NCI-H446 treated with DMSO at 0.1 percent for 48 hours (cell line): Measurements from ENCODE around the gene LPP.

Experiments
- DNase-seq: peaks from one replicate; lab custom pipeline; 2025; lab: John Stamatoyannopoulos, UW

Gene LPP

DNA sequence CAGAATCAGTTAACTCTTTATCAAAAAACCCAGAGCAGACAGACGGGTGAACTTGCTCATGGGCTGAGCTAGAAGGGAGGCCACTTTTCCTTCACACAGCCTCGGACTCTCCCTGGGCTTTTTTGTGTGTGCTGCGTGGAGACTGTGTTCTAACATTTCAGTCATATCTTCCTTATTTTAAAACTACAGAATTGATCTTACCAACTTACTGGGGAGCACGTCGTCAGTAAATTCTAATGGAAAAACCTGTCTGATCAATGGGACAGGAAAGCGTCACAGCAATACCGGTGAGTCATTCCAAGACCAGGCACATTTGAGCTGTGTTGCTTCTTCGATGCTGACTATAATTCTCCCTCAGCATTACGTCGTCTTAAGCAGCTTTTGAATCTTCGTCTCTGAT, 145.1 kb downstream of the LPP start:
- DNase-seq = no peak

DNA sequence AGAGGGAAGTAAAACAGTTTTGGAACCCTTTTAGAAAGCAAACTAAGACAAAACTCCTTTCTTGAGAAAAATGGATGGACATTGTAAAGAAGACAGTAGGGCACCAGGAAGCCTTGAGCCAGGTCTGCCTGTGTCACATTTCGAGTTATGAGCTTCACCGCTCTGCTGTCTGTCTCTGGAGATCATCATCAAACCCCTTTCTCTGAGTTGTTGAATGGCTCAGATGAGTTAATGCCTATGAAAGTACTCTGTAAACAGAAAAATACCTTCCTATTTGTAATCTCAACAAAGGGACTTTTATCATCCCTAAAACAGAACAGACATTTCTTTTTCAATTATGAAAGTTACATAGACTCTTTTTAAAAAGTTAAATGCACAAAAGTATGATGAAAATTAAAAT, 145.8 kb downstream of the LPP start:
- no peak for DNase-seq

DNA sequence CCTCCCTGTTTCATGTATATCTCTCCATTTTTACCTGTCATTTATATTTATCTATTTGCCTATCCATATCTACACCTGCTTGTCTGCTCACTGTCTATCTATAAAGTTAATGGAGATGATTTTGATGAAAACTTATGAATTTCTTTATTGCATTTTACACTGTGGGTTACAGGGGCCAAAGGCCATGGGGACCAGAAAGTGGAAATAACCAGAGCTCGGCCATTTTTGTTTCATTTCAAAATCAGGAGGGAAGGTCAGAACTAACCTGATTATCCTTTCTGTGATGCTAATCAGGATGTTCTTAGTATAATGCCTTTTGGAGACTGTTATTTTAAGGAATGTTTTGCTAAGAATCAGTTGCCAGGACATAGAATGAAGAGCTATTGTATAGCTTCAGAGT, 147.2 kb downstream of the LPP start:
- DNase-seq = no peak

DNA sequence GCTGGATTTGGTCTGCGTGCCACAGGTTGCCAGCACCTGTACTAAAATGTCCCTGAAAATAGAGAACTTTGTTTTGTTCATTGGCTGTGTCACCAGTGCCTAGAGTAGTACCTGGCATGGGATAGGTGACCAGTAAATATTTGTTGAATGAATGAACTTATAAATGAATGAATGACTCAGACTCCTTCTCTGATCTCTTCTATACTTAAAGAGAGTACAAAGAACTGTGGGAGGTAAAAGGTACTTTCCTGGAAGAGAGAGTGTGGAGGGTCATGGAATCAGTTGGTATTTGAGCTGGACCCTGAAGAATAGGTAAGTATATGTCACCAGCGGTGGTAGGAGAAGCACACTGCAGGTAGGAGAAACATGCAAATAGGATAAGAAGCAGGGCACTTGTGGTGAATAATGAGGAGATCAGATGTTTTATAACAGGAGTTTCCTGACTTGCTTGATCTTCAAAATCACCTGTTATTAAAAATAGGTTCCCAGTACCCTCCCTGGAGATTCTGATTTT, 149.4 kb downstream of the LPP start:
- no peak for DNase-seq

DNA sequence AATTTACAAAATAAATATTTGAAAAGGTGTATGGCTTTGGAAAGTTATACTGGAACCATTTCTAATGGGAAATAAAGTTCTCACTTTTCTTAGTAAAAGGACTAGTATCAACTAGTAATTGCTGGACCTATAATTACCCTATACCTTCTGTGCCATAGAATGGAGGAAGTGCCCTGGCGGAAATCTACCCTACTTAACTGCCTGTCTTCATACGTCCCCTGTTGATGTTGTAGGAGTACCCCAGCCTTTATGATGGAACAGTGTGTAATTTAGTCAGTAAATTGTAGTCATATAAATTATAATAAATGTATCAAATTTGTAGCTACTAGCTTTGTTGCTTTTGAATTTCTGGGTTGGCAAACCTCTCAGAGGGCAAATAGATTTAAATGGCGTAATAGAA, 149.9 kb downstream of the LPP start:
- DNase-seq = no peak

DNA sequence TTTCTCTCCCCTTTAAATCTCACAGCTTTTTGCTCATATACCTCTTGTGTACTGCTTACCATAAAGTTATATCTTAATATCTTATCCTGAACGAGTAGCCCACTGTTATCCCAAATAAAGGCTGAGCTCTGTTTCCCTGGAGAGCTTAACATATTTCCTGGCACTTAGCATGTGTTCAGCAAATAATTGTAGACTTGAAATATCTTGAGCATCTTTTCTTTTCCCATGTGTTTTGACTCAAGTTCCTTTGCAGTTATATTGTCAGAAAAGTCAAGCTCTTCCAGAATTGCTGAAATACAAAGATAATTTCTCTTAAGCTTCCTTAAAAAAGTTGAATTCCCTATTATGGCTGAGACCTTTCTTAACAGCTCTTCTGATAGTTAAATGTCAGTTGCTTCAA, 150.5 kb downstream of the LPP start:
- DNase-seq = no peak

DNA sequence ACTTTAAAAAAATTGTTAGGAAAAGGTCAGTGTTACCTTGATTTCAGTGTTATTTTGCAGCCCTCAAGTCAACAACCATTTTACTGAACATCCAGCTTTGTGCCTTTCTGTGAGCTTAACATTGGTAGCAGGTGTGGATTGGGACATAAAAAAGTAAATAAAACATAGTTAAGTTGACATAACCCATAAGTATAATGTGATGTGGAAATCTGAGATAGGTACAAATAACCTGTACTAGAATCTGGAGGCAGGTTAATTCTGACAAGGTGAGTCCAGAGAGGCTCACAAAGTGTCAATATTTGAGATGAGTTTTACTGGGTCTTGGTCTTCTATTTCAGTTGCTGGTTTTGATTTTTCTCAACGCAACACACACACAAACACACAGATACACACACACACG, 151.3 kb downstream of the LPP start:
- DNase-seq = no peak

DNA sequence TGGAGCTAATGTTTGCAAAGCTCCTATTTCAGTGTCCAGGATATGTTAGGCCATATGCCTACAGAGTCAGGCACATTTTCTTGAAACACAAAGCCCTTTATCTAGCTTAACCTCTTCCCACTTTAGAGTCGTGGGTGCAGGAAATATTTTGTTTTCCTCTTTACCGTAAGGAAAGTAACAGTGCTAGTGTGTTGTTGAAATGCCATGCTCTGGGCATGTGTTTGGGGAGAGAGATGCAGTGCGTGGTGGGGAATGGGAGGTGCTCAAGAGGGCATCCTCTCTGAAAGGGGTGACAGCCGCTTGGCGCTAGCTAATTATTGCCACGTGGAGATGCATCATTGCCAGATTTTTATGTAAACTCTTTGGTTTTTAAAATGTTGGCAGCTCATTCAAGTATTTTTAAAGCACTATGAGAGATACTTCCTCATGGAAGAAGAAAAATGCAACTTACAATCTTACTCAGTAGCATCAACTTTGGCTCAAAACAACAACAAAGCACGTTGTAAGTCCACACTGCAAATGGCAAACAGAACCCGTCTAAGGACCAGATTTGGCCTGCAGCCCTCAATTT, 152.6 kb downstream of the LPP start:
- DNase-seq = no peak

DNA sequence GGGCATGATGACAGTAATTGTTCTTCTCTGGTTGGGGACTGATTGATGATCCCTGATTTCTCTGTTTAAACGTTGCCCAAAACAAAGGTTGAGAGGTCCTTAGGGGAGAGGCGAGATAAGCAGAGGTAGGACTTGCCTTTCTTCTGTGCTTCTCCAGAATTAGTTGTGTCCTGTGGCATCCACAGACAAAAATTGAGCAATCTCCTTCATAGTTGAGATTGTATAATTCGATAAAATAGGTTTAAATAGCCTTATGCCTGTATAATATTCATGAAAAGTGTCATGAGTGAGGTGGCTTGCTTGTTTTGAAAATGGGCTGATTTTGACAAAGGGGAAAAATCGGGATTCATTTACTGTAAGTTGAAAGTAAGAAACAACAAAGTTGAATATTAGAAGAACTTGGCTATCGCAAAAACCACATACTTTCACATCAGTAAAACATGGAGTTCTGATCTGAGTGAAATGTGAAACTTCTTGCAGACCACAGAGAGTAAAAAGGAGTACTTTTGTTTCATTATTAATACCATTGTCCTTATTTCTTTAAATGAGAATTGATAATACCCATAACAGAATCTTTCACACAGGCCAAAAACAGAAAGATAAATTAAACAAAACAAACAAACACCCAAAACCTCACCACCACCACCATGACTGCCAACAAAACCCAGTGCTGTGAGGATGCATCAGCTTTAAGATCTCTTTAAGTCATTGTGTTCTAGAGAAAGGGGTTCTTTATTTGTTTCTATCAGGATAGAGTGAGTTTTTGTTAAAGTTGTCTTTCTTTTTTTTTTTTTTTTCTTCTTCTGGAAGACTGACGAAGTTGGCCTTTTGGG, 155.7 kb downstream of the LPP start:
- no peak for DNase-seq

DNA sequence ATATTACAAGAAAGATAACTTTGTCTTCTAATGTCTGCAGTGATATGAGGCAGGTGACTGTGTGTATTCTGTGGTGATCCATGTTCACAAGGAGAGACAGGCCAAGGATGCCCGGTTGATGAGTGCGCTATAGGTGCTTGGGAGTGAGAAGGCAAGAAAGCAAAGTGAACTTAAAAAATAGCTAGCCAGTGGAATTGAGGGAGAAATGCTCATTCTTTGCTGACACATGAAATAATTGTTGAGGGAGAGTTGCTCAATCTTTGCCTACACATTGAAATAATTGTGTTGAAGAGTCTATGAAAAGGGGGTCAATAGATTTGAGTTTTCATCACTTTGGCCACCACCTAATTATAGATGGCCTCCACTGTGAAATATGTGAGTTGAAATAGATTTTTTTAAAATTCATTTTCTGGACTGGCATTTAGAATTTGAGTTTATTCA, 156.3 kb downstream of the LPP start:
- no peak for DNase-seq

DNA sequence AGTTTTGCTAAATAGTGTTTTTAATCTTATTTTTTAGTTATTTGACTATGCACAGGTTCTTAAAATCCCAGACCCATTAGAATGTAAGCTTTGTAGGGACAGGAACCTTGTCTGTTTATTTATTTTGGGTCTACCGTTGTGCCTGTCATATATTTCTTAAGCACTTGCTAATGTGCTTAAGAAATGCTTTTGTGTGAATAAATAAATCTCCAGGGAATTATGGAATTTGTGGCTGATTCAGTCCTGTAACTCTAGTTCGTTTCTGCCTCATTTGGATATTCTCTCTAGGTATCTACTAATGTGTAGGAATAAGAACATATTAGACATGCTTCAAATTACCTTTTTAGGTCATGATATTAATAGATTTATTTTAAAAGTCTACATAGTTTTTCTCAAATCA, 161.6 kb downstream of the LPP start:
- DNase-seq = no peak

DNA sequence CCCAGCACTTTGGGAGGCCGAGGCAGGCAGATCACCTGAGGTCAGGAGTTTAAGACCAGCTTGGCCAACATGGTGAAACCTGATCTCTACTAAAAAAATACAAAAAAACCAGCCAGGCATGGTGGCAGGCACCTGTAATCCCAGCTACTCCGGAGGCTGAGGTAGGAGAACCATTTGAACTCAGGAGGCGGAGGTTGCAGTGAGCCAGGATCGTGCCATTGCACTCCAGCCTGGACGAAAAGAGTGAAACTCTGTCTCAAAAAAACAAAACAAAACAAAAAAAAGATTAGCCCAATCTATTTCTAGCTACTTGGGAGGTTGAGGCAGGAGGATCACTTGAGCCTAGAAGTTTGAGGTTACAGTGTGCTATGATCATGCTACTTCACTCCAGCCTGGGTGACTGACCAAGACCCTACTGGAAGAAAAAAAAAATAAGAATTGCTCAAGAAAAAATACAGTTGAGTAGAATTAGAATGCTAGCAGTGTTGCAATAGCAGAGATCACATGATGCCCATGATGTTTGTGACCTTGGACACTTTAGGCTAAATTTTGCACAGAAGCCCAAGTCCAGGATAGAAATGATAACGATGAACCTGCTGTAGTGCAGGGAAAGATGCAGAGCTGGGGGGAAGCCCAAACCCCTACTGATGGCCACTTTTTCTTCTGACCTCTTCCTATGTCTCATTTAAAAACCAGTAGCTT, 162.2 kb downstream of the LPP start:
- DNase-seq = no peak

DNA sequence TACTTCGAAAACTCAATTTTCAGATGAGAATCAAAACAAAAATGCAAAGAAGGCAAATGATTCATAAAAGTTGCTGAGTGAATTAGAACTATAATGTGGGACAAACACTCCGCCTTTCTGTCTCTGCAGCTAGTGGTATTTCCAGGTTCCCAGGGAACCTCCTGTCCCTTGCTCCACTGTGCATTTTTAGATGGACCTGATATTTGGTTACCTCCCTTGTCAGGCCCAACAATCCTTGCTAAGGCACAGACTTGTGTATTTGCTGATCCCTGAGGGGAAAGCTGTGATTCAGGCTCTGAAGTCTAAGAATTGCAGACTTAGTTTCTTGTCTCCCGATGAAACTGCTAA, 162.7 kb downstream of the LPP start:
- no peak for DNase-seq

DNA sequence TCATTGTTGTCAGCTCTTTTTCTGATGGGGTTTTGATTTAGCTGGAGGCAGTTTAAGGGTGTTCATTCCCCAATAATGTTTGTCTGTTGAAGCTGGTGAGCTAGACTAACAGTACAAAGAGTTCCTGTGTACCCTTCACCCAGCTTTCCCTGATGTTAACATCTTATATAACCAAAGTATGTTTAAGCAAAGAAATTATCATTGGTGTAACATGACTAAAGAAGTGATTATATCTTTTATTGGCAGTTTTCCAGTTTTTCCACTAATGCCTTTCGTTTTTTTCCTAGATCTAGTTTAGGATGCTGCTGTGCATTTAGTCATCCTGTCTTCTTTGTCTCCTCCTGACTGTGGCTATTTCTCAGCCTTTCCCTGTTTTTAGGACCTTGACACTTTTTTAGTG, 165.6 kb downstream of the LPP start:
- no peak for DNase-seq

DNA sequence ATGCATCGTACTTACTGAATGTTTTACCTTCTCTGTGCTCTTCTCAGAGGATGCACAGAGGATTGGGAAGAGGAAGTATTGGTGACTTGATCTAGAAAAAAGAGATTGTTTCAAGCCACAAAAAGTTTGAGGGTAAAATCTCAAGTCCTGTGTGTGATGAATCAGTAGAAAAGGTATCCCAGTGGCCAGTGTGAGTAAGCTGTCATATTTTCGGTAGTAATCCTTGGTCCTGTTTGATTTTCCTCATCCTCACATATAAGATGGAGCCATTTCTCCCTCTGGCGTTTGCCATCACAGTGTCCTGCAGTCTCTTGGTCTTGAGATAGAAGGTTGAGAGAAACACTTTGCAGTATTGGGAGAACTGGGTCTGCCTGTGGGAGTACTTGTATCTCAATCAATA, 166.8 kb downstream of the LPP start:
- DNase-seq = no peak

DNA sequence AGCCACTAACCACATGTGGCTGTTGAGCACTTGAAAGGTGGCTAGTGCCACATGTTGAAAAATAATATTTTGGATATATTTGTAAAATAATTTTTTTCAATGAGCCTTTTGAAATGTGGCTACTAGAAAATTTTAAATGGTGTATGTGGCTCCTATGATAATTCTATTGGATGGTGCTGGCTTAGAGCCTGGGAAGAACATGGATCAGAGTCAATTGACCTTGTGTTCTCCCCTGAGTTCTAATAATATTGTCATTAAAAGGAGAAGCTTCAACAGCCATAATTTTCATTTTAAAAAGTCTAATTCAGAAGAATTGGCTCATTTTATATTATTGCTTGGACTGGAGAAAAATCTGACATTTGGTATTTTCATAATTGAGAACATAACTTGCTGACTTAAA, 167.3 kb downstream of the LPP start:
- DNase-seq = no peak

DNA sequence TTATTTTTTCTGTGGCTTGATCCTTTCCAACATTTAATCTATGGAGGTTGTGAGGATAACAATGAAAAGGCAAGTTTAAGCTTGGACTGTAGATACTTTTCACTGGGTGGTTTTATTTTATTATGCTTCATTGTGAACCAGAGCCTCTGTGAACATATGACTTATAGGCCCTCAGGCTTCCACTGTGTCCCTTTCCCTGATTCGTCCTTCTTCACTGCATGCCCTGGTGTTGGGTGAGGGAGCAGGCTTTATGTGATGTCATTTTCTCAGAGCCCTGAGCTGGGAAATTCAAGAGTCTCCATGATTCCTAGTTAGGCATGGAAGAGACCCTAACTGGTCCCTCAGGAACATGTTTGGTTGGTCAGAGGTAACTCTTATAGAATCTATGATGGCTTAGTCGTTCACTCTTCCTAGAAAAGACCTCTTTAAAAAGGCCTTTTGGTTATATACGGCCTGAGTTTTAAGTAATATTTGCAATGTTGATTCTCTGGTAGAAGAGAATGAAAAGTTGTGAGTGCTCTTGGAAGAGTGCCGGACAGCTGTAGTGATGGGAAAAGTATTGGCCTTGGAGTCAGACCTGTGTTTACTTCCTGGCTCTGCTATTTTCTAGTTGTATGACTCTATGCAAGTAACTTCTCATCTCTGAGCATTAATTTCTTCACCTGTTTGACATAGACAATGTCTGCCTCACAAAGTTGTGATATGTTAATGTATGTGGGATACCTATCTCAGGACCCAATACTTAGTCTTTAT, 168.4 kb downstream of the LPP start:
- no peak for DNase-seq

DNA sequence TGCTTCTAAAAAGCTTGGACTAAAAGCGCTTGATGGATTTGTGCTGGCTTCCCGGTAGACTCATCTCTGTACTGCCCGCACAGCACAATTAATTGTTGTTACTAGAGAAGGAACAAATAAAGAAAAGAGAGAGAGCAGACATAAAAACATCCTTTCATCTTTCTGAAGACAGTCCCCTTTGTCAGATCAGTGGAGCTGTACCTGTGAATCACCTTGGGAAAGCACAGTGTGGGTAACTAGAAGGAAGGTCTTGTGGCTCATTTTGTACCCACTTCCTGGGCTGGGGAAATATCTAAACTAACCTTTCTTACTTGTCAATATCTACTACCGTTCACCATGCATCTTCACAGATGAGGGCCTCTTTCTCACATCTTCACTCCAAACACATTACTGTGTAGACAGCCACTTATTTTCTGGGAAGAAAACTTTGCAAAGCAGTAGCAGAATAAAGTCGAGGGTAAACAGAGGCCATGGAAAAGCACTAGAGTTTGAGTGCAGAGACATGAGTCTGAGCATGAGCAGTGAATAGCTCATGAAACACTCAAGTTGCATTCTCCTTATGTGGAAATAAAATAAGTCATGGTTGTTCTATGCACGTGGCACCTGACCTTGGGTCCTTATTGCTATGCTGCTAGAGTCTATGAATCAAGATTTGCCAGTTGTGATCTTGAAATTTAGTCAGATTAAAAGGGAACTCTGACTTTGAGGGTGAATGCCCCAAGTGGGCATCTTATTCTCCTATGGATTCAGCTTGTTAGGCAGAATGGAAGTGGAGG, 169.3 kb downstream of the LPP start:
- no peak for DNase-seq

DNA sequence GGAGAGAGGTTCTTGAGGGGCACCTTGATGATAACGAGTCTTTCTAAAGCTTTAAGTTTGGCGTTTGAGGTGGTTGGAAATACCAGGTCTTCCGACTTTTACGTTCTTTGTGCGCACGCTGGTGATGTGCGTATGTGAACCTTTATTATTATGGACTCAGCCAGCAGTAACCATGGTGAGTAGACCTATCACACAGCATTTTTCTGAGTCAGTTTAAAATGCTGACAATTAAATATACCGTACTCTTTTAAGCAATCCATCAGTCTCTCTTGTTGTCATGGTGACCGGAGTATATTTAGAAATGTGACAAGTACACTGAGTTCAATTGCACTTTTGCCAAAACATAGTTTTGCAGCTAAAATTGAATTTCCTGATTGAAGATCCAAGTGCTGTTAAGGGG, 172.2 kb downstream of the LPP start:
- DNase-seq = no peak

DNA sequence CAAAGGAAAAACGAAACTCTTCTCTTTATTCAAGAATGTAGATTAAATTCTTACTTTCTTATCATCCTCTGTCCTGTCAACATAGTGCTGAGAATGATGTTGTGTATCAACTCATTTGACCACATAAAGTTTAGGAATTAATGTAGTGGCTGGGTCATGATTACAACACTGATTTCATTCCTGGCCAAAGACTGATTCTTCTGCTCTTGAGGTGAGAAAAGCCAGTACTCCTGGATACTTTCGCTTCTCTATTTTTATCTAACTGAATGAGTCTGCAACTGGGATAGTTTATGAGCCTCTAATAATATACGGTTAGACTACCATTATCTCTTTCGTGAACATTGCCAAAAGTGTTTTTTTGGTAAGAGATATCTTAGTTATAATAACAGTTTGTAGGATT, 173.0 kb downstream of the LPP start:
- no peak for DNase-seq

DNA sequence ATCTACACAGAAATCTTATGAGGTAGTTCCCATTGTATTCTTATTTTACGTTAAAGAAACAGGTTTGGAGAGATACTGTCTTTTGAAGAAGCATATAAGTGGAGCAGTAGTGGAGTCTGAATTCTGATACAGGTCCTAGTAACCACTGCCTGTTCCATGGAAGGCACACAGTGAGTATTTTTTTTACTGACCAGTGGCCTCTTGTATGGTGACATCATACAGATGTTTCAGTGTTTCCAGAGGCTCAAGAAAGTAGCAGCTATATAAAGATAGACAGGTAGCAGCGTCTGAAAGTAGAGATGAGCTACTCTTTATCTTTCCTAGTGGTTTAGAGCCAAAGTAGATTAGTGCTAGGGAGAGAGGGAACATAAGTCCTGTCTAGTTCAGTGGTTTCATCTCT, 173.5 kb downstream of the LPP start:
- no peak for DNase-seq

DNA sequence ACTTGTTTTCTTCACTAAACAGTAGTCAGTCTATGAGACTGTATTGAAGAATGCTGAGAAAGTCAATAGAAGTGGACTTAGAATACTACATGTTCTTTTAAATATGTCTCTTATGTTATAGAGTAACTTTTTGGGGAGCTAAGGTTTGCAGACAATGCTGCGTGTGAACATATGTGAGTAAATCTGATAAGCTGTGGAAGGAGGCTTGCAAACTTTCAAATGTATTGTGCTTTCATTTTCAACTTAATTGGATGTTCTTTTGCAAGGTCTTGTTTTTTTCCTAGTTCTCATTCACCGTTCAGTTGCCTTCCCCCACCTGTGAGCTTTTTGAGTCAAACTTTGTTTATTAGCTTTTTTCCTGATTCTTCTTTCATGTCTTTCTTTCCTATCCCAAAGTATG, 176.2 kb downstream of the LPP start:
- DNase-seq = no peak
